Measurements from ENCODE around the gene TMEM14A.

DNA sequence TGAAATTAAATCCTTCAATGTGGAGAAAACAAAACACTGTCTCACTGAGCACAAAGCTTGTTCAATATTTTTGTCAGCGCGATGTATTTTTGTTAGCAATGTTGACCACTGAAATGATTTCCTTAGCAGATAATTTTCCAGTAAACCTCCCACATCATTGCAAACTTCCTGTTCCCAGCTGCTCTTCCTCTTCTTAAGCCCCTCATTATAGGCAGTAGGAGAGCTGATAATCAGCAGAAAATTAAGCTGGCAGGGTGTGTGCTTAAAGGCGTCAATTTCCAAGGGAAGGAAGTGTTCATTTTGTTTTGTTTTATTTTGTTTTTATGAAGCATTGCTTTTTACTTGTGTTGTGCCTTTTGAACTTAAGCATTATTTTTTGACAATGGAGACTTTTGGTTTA is 29.1 kb upstream of the TMEM14A start:
- TF ChIP-seq, protein P1, sequence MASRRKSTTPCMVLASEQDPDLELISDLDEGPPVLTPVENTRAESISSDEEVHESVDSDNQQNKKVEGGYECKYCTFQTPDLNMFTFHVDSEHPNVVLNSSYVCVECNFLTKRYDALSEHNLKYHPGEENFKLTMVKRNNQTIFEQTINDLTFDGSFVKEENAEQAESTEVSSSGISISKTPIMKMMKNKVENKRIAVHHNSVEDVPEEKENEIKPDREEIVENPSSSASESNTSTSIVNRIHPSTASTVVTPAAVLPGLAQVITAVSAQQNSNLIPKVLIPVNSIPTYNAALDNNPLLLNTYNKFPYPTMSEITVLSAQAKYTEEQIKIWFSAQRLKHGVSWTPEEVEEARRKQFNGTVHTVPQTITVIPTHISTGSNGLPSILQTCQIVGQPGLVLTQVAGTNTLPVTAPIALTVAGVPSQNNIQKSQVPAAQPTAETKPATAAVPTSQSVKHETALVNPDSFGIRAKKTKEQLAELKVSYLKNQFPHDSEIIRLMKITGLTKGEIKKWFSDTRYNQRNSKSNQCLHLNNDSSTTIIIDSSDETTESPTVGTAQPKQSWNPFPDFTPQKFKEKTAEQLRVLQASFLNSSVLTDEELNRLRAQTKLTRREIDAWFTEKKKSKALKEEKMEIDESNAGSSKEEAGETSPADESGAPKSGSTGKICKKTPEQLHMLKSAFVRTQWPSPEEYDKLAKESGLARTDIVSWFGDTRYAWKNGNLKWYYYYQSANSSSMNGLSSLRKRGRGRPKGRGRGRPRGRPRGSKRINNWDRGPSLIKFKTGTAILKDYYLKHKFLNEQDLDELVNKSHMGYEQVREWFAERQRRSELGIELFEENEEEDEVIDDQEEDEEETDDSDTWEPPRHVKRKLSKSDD (conservative IDR thresholded peaks at IDR 0.05; ENCODE audit: low read length): no peak
- TF ChIP-seq ADNP (tag; IDR thresholded peaks at IDR 0.05) (no peak), SMC3 (conservative IDR thresholded peaks at IDR 0.05; ENCODE audit: insufficient read depth, low read depth, low read length) (no peak), EZH2 (IDR thresholded peaks at IDR 0.05; ENCODE audit: borderline replicate concordance, low read depth, low read length) (no peak)
- TF ChIP-seq, protein P2, sequence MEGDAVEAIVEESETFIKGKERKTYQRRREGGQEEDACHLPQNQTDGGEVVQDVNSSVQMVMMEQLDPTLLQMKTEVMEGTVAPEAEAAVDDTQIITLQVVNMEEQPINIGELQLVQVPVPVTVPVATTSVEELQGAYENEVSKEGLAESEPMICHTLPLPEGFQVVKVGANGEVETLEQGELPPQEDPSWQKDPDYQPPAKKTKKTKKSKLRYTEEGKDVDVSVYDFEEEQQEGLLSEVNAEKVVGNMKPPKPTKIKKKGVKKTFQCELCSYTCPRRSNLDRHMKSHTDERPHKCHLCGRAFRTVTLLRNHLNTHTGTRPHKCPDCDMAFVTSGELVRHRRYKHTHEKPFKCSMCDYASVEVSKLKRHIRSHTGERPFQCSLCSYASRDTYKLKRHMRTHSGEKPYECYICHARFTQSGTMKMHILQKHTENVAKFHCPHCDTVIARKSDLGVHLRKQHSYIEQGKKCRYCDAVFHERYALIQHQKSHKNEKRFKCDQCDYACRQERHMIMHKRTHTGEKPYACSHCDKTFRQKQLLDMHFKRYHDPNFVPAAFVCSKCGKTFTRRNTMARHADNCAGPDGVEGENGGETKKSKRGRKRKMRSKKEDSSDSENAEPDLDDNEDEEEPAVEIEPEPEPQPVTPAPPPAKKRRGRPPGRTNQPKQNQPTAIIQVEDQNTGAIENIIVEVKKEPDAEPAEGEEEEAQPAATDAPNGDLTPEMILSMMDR (IDR thresholded peaks at IDR 0.05 in 2 of 3, conservative IDR thresholded peaks at IDR 0.05 in 1 of 3; ENCODE audit: insufficient read depth in 2 of 3, low read depth in 1 of 3, low read length in 3 of 3): no peak
- TF ChIP-seq, protein P3, sequence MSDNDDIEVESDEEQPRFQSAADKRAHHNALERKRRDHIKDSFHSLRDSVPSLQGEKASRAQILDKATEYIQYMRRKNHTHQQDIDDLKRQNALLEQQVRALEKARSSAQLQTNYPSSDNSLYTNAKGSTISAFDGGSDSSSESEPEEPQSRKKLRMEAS (CRISPR knock-in tag; IDR thresholded peaks at IDR 0.05): no peak

Data from K562 (cell line).